Cardiac muscle cell (in vitro differentiated cells and primary cell): ENCODE results near the gene SLAMF6. TPM values are rescaled to one million over a fixed set of nuclear protein-coding genes. Genes with fewer than 3 reads are reported as not detected.

Source experiments
- DNase-seq, 2 donors: peaks; one replicate each; pipeline versions ENCODE4 v3.0.0 to v3.0.0-alpha.2; 2010 to 2017; ENCODE audit warnings: low read depth in 1 of 2, low spot score in 1 of 2
- H3K27ac ChIP-seq: fragments of 200-600 bp; sonication (generic); 2 replicates; pipeline ENCODE4 v1.5.1; 2016
- H3K27me3 ChIP-seq: fragments of 200-600 bp; sonication (generic); 2 replicates; pipeline ENCODE4 v1.6.0; 2016; ENCODE audit warnings: control low read depth
- H3K36me3 ChIP-seq: fragments of 200-600 bp; sonication (generic); 2 replicates; pipeline ENCODE4 v1.5.1; 2016; ENCODE audit warnings: control low read depth
- H3K4me1 ChIP-seq: fragments of 200-600 bp; sonication (generic); 2 replicates; pipeline ENCODE4 v1.8.1; 2017; ENCODE audit warnings: low read depth, mild to moderate bottlenecking, mixed run types
- H3K4me3 ChIP-seq: fragments of 200-600 bp; sonication (generic); 2 replicates; pipeline ENCODE4 v1.5.1; 2016; ENCODE audit warnings: mild to moderate bottlenecking
- H3K9me3 ChIP-seq: fragments of 200-600 bp; sonication (generic); 2 replicates; pipeline ENCODE4 v1.5.1; 2017; ENCODE audit warnings: low read depth, mild to moderate bottlenecking, control low read depth
- CTCF ChIP-seq: IDR thresholded peaks from 2 replicates; pipeline ENCODE4 v1.5.1; 2012; ENCODE audit warnings: low read depth, mild to moderate bottlenecking, low read length
- polyA plus RNA-seq: library from polyadenylated mRNA; unstranded; fragments of >200 nt; fragmentation: Nextera tagmentation; extraction: Ambion mirVana; gene quantifications from 2 replicates; pipeline ENCODE4 v1.2.1, GENCODE V29; 2016
- total RNA-seq: library from RNA; depleted of rRNA; stranded (reverse); fragments of >200 nt; gene quantifications from 2 replicates; pipeline ENCODE4 v1.2.3, GENCODE V29; 2016

The SLAMF6 gene
- total and polyA plus RNA-seq, 2 experiments from 2014 or later, result not detected

GRCh38 chr1:160548183-160548582 is 25.1 kb upstream of the SLAMF6 start:
- Histone ChIP-seq H3K27ac (no peak overlapping the region), H3K36me3 (no peaks in the 10 kb centered on the region), H3K4me1 (peaks cover 5% of the 10 kb centered on the region), H3K4me3 (no peak overlapping the region), H3K9me3 (no peaks in the 10 kb centered on the region), H3K27me3 (no peaks in the 10 kb centered on the region)
- no peak for TF ChIP-seq CTCF
- no peak for DNase-seq

GRCh38 chr1:160547422-160547821 is 24.4 kb upstream of the SLAMF6 start:
- Histone ChIP-seq H3K27ac (no peak overlapping the region), H3K9me3 (no peaks in the 10 kb centered on the region), H3K4me3 (no peak overlapping the region), H3K27me3 (no peaks in the 10 kb centered on the region), H3K4me1 (peaks cover 5% of the 10 kb centered on the region), H3K36me3 (no peaks in the 10 kb centered on the region)
- no peak for DNase-seq
- no peak for TF ChIP-seq CTCF

GRCh38 chr1:160546942-160547341 is 23.9 kb upstream of the SLAMF6 start:
- no peak for TF ChIP-seq CTCF
- peaks cover 5% of the 10 kb centered on the region for H3K4me1 ChIP-seq
- H3K27ac ChIP-seq, result no peak overlapping the region
- no peaks in the 10 kb centered on the region for H3K9me3 ChIP-seq
- H3K4me3 ChIP-seq, result no peak overlapping the region
- no peaks in the 10 kb centered on the region for H3K36me3 ChIP-seq
- DNase-seq, result no peak
- H3K27me3 ChIP-seq, result no peaks in the 10 kb centered on the region

- no peaks in the 10 kb centered on the region for H3K9me3 ChIP-seq
- TF ChIP-seq CTCF, result peak; percentile 53
- H3K4me1 ChIP-seq, result peaks cover 14% of the 10 kb centered on the region
- H3K27ac ChIP-seq, result no peak overlapping the region
- H3K4me3 ChIP-seq, result no peak overlapping the region
- H3K36me3 ChIP-seq, result no peaks in the 10 kb centered on the region
- DNase-seq, result peak in 1 of 2 donors; percentile 25
- H3K27me3 ChIP-seq, result no peaks in the 10 kb centered on the region
These were observed 21.6 kb upstream of the SLAMF6 start for GRCh38 chr1:160544647-160545046.

GRCh38 chr1:160542303-160542945 is 19.4 kb upstream of the SLAMF6 start:
- H3K27ac ChIP-seq, result no peak overlapping the region
- TF ChIP-seq CTCF, result no peak
- no peaks in the 10 kb centered on the region for H3K9me3 ChIP-seq
- DNase-seq, result peak in 1 of 2 donors; percentile 45
- peaks cover 17% of the 10 kb centered on the region for H3K4me1 ChIP-seq
- no peaks in the 10 kb centered on the region for H3K36me3 ChIP-seq
- H3K4me3 ChIP-seq, result no peak overlapping the region
- no peaks in the 10 kb centered on the region for H3K27me3 ChIP-seq
